Stimulated activated CD4-positive, alpha-beta T cell treated with anti-CD3 and anti-CD28 coated beads, Interleukin-15, amount 100 ng/mL, for 48 hours (primary cell): ENCODE results near the gene CALHM4.
"Not testable (repeated sequence)": the region's sequence is repeated elsewhere in the genome, so short reads cannot be mapped to it uniquely, and the experiment has no call there.

Source experiments
- DNase-seq, 2 donors: peaks; one replicate each; pipeline ENCODE4 v3.0.0-alpha.2; 2020; ENCODE audit warnings: low read depth in 2 of 2

The CALHM4 gene

GRCh38 chr6:116575227-116575626 lies 21.7 kb downstream of the CALHM4 start:
- no peak for DNase-seq

GRCh38 chr6:116577486-116577885 lies 23.9 kb downstream of the CALHM4 start:
- DNase-seq: no peak

GRCh38 chr6:116578335-116578734 lies 24.8 kb downstream of the CALHM4 start:
- DNase-seq: no peak

GRCh38 chr6:116579143-116579542 lies 25.6 kb downstream of the CALHM4 start:
- no peak for DNase-seq

GRCh38 chr6:116580198-116580597 lies 26.6 kb downstream of the CALHM4 start:
- no peak for DNase-seq

GRCh38 chr6:116586276-116586675 lies 32.7 kb downstream of the CALHM4 start:
- no peak for DNase-seq

- DNase-seq: no peak
These were observed 33.2 kb downstream of the CALHM4 start for GRCh38 chr6:116586738-116587137.

GRCh38 chr6:116595247-116595646 lies 41.7 kb downstream of the CALHM4 start:
- DNase-seq: no peak

GRCh38 chr6:116596815-116597214 lies 43.3 kb downstream of the CALHM4 start:
- DNase-seq: no peak

GRCh38 chr6:116603916-116604315 lies 50.4 kb downstream of the CALHM4 start:
- DNase-seq: not testable (repeated sequence)

GRCh38 chr6:116604868-116605267 lies 51.3 kb downstream of the CALHM4 start:
- not testable (repeated sequence) for DNase-seq

- DNase-seq: no peak
These were observed 52.4 kb downstream of the CALHM4 start for GRCh38 chr6:116605935-116606334.
